ENCODE results near the gene ABLIM1. TPM values are rescaled to one million over a fixed set of nuclear protein-coding genes. Genes with fewer than 3 reads are reported as not detected.

Gene ABLIM1
- total and polyA plus RNA-seq, 4 donors = 72.1 to 103 (median 95.7) TPM

DNA sequence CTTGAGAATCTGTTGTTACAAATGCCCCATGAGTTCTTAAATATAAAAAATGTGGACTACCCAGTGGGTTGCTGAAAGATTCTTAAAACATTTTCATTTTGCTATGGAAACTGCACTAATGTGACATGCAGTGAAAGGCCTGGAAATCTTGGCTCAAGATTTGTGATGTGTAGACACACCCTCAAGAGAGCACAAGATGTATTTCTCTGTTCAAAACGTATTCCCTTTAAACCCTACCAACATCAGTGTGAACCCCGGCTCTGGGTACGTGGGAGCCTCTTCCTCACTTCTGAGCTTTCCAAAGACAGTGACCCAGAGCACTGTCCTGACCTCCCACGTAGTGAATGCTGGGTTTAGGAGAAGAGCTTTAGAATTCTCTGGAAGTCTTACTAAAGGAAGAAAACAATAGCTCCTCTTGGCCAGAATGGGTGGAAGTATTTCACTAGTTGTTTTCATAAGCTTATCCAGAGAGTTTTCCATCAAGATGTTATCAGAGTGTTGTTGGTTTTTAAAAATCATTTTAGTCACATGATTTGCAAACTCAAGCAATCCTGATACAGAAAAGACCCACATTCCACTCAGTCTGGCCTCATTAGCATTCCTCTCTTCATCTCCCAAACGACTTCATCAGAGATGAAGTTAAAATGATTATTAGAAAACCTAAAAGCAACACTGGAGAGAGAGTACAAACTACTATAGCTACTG, 172.2 kb downstream of the ABLIM1 start:
- Histone ChIP-seq H3K36me3 (ENCODE audit: control insufficient read depth, insufficient read depth, low read length) (peaks cover 7% of the 10 kb centered on the region), H3K4me1 (ENCODE audit: control insufficient read depth, insufficient read depth, low read length) (peaks cover 15% of the 10 kb centered on the region)

DNA sequence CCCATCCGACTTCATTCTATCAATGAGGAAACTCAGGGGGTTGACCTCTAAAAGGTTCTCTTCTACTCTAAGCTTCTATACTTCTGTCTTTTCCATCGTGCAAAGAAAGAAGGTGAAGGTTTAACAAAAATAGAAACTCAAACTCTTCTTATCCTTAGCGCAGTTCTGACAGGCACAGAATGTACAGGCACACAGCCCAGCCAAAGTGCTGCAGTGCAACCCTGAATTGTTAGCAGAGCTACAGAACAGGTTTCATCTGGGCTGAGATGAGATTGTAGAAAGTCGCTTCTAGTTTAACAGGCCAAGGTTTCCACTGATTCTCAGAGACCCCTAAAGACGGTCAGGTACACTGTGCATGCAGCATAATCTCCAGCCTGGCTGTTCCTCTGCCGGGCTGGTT, 174.5 kb downstream of the ABLIM1 start:
- Histone ChIP-seq H3K9me3 (ENCODE audit: control insufficient read depth, insufficient read depth, low read length) (no peaks in the 10 kb centered on the region), H3K36me3 (ENCODE audit: control insufficient read depth, insufficient read depth, low read length) (peaks cover 7% of the 10 kb centered on the region), H3K27me3 (ENCODE audit: control insufficient read depth, insufficient read depth, low read length) (no peaks in the 10 kb centered on the region), H3K4me3 (ENCODE audit: low read depth, low read length) (no peak overlapping the region), H3K27ac (ENCODE audit: low read depth, low read length) (no peak overlapping the region), H3K4me1 (ENCODE audit: control insufficient read depth, insufficient read depth, low read length) (peaks cover 7% of the 10 kb centered on the region)
- WGBS (ENCODE audit: insufficient coverage) = 96% methylated on average over 4 of the region's 6 CpGs
- no peak for DNase-seq (ENCODE audit: low read depth in 4 of 6, low spot score in 6 of 6)

More for the DNA sequence above, 172.2 kb downstream of the ABLIM1 start:
- Histone ChIP-seq H3K4me3 (ENCODE audit: low read depth, low read length) (no peak overlapping the region), H3K27ac (ENCODE audit: low read depth, low read length) (peak overlapping the region; percentile 36), H3K27me3 (ENCODE audit: control insufficient read depth, insufficient read depth, low read length) (no peaks in the 10 kb centered on the region), H3K9me3 (ENCODE audit: control insufficient read depth, insufficient read depth, low read length) (no peaks in the 10 kb centered on the region)
- no CpG with 5 or more reads among the region's 5 CpGs for WGBS (ENCODE audit: insufficient coverage)
- DNase-seq (ENCODE audit: low read depth in 4 of 6, low spot score in 6 of 6) = peak in 1 of 6 donors; percentile 38

DNA sequence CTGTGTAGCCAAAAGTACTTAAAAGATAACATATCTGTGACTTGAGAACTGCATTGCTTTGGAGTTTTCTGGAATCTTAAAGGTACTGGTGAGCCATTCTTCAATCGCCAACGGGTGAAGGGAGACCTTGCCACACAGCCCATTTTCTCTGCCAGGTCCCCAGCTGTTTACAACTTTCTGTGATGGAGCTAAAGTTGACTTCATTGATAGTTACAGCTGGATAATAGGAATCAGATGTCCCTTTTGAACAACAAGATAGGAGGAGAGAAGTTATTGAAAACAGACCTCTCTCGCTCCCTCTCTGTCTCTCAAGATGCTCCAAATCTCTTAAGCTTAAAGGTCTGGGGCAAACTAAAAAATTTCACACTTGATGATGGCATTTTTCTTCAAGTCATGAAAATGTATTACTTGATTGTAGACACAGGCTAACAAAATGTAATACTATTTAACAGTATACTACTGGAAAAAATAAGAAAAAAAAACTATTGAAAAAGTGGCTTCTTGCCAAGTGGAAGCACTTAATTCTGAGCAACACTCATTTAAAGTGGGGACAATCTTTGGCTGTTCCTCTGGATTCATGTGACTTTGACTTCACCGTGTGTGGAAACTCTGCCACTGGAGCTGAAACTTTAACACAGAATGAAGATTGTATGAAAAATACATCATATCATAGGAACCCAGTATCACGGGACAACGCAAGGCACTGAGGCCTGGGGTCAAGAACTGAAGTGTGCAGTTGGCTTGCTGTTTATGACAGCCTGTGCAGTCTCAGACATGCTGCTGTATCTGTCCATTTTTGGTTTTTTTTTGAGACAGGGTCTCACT, 175.4 kb downstream of the ABLIM1 start:
- Histone ChIP-seq H3K4me1 (ENCODE audit: control insufficient read depth, insufficient read depth, low read length) (peaks cover 7% of the 10 kb centered on the region), H3K36me3 (ENCODE audit: control insufficient read depth, insufficient read depth, low read length) (peaks cover 7% of the 10 kb centered on the region)

DNA sequence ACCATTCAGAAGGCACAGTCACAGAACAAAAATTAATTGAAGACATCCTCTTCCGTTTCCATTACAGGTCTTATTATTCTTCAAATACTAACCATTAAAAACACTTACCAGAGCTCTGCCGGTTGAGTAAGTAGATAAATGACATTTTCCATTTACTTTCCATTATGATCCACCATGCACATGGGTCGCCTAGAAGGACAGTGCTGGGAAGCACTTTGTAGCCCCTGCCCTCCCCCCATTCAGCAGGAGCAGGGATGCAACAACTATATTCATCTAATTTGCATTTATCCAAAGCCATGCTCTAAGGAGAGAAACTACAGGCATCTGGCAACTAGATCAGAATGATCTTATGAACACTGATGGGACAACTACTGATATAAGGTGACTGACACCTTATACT, 177.0 kb downstream of the ABLIM1 start:
- Histone ChIP-seq H3K4me3 (ENCODE audit: low read depth, low read length) (no peak overlapping the region), H3K27me3 (ENCODE audit: control insufficient read depth, insufficient read depth, low read length) (no peaks in the 10 kb centered on the region), H3K36me3 (ENCODE audit: control insufficient read depth, insufficient read depth, low read length) (peaks cover 7% of the 10 kb centered on the region), H3K9me3 (ENCODE audit: control insufficient read depth, insufficient read depth, low read length) (no peaks in the 10 kb centered on the region), H3K4me1 (ENCODE audit: control insufficient read depth, insufficient read depth, low read length) (peaks cover 7% of the 10 kb centered on the region), H3K27ac (ENCODE audit: low read depth, low read length) (no peak overlapping the region)
- 56% methylated on average over 3 of the region's 3 CpGs for WGBS (ENCODE audit: insufficient coverage)
- no peak for DNase-seq (ENCODE audit: low read depth in 4 of 6, low spot score in 6 of 6)

More for the DNA sequence above, 175.4 kb downstream of the ABLIM1 start:
- Histone ChIP-seq H3K4me3 (ENCODE audit: low read depth, low read length) (no peak overlapping the region), H3K27ac (ENCODE audit: low read depth, low read length) (no peak overlapping the region), H3K27me3 (ENCODE audit: control insufficient read depth, insufficient read depth, low read length) (no peaks in the 10 kb centered on the region), H3K9me3 (ENCODE audit: control insufficient read depth, insufficient read depth, low read length) (no peaks in the 10 kb centered on the region)
- 80% methylated on average over 2 of the region's 6 CpGs for WGBS (ENCODE audit: insufficient coverage)
- no peak for DNase-seq (ENCODE audit: low read depth in 4 of 6, low spot score in 6 of 6)

DNA sequence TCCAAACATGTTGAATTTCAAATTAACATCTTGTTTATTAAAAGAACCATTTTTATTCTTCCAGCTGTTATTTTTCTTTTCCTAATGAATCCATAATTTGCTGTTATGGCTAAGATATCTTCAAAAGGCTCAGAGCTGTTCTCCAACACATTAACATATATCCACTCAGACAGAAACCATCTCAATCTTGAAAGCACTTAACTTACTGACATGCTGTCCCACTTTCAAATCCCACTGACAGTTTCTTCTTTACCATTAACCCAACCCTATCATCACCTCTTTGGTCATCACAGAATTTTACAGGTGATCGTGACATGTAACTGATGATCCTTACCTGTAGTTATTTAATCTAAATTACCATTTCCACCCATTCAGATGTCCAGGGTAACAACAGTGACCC, 178.2 kb downstream of the ABLIM1 start:
- Histone ChIP-seq H3K9me3 (ENCODE audit: control insufficient read depth, insufficient read depth, low read length) (no peaks in the 10 kb centered on the region), H3K4me1 (ENCODE audit: control insufficient read depth, insufficient read depth, low read length) (peaks cover 7% of the 10 kb centered on the region), H3K27me3 (ENCODE audit: control insufficient read depth, insufficient read depth, low read length) (no peaks in the 10 kb centered on the region), H3K4me3 (ENCODE audit: low read depth, low read length) (no peak overlapping the region), H3K27ac (ENCODE audit: low read depth, low read length) (no peak overlapping the region), H3K36me3 (ENCODE audit: control insufficient read depth, insufficient read depth, low read length) (peaks cover 4% of the 10 kb centered on the region)
- no CpG with 5 or more reads among the region's 1 CpG for WGBS (ENCODE audit: insufficient coverage)
- no peak for DNase-seq (ENCODE audit: low read depth in 4 of 6, low spot score in 6 of 6)

DNA sequence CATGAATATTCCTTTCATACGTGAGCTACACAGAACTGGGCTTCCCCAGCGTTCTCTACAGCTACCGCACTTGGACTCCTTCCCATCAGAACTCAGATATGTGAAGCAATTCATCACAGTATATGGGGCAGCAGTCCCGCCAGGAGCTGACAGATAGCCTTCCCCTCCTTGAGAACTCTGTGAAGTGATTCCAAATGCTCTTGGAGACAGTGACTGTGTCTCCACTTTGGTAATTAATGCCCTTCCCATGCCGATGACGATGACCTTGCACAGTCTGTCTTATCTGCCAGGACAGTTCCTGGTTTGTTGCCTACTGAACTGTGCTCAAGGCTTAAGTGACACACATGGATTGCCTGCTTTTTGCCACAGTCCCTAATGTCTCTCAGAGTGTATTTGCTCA, 178.8 kb downstream of the ABLIM1 start:
- Histone ChIP-seq H3K27me3 (ENCODE audit: control insufficient read depth, insufficient read depth, low read length) (no peaks in the 10 kb centered on the region), H3K9me3 (ENCODE audit: control insufficient read depth, insufficient read depth, low read length) (no peaks in the 10 kb centered on the region), H3K36me3 (ENCODE audit: control insufficient read depth, insufficient read depth, low read length) (no peaks in the 10 kb centered on the region), H3K4me1 (ENCODE audit: control insufficient read depth, insufficient read depth, low read length) (peaks cover 7% of the 10 kb centered on the region), H3K4me3 (ENCODE audit: low read depth, low read length) (no peak overlapping the region), H3K27ac (ENCODE audit: low read depth, low read length) (peak overlapping the region; percentile 29)
- DNase-seq (ENCODE audit: low read depth in 4 of 6, low spot score in 6 of 6) = peak in 2 of 6 donors; percentile 53 to 67
- 38% methylated on average over 6 of the region's 6 CpGs for WGBS (ENCODE audit: insufficient coverage)

DNA sequence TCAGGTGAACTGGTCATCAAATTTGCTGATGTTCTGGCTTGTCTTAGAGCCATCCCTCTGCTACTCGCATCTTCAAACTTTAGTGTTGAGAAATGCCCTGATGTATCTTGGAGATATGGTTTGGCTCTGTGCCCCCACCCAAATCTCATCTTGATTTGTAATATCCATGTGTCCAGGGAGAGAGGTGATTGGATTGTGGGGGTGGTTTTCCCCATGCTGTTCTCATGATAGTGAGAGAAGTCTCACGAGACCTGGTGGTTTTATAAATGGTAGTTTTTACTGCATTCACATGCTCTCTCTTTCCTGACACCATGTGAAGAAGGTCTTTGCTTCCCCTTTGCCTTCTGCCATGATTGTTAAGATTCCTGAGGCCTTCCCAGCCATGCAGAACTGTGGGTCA, 179.8 kb downstream of the ABLIM1 start:
- Histone ChIP-seq H3K27ac (ENCODE audit: low read depth, low read length) (no peak overlapping the region), H3K36me3 (ENCODE audit: control insufficient read depth, insufficient read depth, low read length) (no peaks in the 10 kb centered on the region), H3K27me3 (ENCODE audit: control insufficient read depth, insufficient read depth, low read length) (no peaks in the 10 kb centered on the region), H3K4me1 (ENCODE audit: control insufficient read depth, insufficient read depth, low read length) (peaks cover 4% of the 10 kb centered on the region), H3K4me3 (ENCODE audit: low read depth, low read length) (no peak overlapping the region), H3K9me3 (ENCODE audit: control insufficient read depth, insufficient read depth, low read length) (no peaks in the 10 kb centered on the region)
- no peak for DNase-seq (ENCODE audit: low read depth in 4 of 6, low spot score in 6 of 6)
- no CpG with 5 or more reads among the region's 2 CpGs for WGBS (ENCODE audit: insufficient coverage)

DNA sequence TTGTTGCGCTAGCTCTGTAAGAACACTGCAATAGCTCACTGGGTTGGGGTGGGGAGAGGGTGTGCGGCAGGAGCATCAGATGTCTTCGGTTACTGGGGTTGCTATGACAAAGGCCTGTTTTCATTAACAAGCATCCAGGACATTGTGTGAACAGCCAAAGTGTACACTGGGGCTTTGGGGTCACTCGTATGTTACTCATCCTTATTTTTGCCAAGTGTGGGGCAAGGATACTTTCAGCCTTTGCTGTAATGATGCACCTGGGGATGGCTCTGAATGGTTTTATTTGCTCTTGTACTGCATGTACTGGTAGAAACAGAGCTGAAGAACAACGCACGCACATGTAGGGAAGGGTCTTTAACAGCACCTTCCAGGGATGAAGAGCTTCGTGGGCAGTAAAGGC, 180.8 kb downstream of the ABLIM1 start:
- H3K27ac ChIP-seq (ENCODE audit: low read depth, low read length) = peak overlapping the region; percentile 8
- WGBS (ENCODE audit: insufficient coverage) = 61% methylated on average over 6 of the region's 7 CpGs

DNA sequence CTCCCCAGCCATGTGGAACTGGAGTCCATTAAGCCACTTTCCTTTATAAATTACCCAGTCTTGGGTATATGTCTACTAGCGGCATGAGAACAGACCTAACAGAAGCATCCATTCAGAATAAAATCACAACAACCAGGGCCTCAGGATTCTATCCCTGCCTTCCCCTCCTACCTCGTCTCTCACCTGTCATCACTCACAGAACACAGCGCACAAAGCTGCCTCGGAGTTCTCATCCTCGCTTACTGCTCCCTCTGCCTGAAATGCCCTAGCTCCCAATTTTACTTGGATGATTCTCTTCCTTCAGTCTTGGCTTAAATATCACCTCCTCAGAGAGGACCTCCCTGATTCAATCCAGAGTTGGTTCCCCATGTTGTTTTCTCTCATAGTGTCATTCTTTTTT, 183.1 kb downstream of the ABLIM1 start:
- whole genome bisulfite sequencing (ENCODE audit: insufficient coverage) = 98% methylated on average over 5 of the region's 5 CpGs
- Histone ChIP-seq H3K4me1 (ENCODE audit: control insufficient read depth, insufficient read depth, low read length) (no peaks in the 10 kb centered on the region), H3K27ac (ENCODE audit: low read depth, low read length) (no peak overlapping the region), H3K36me3 (ENCODE audit: control insufficient read depth, insufficient read depth, low read length) (peaks cover 7% of the 10 kb centered on the region), H3K27me3 (ENCODE audit: control insufficient read depth, insufficient read depth, low read length) (no peaks in the 10 kb centered on the region), H3K9me3 (ENCODE audit: control insufficient read depth, insufficient read depth, low read length) (no peaks in the 10 kb centered on the region), H3K4me3 (ENCODE audit: low read depth, low read length) (no peak overlapping the region)
- DNase-seq (ENCODE audit: low read depth in 4 of 6, low spot score in 6 of 6) = no peak

More for the DNA sequence above, 180.8 kb downstream of the ABLIM1 start:
- no peaks in the 10 kb centered on the region for H3K36me3 ChIP-seq (ENCODE audit: control insufficient read depth, insufficient read depth, low read length)
- H3K9me3 ChIP-seq (ENCODE audit: control insufficient read depth, insufficient read depth, low read length) = no peaks in the 10 kb centered on the region
- no peaks in the 10 kb centered on the region for H3K27me3 ChIP-seq (ENCODE audit: control insufficient read depth, insufficient read depth, low read length)
- H3K4me3 ChIP-seq (ENCODE audit: low read depth, low read length) = no peak overlapping the region
- DNase-seq (ENCODE audit: low read depth in 4 of 6, low spot score in 6 of 6) = peak in 2 of 6 donors; percentile 36 to 43
- H3K4me1 ChIP-seq (ENCODE audit: control insufficient read depth, insufficient read depth, low read length) = no peaks in the 10 kb centered on the region

All from spinal cord (tissue), 10 donors.